Tibial nerve (tissue), 4 donors: Measurements from ENCODE around the gene RNF145.

ENCODE experiments used
- CTCF ChIP-seq, 5 experiments: fragments of 200-600 bp in 3 of 5; fragments of 450-650 bp in 2 of 5; sonication (generic) in 3 of 5; IDR thresholded peaks; one replicate each; pipeline ENCODE4 v1.5.1; 2016 to 2019; ENCODE audit warnings: antibody characterized with exemption in 5 of 5, mild to moderate bottlenecking in 3 of 5, moderate library complexity in 2 of 5
- EP300 ChIP-seq, 2 donors: sonication (generic); formaldehyde crosslinking; IDR thresholded peaks; one replicate each; pipeline ENCODE4 v1.6.1; 2017; ENCODE audit warnings: antibody characterized with exemption in 2 of 2, mild to moderate bottlenecking in 1 of 2

GRCh38 chr5:159161361-159162214, 47.8 kb downstream of the RNF145 start:
- no peak for TF ChIP-seq CTCF (IDR thresholded peaks at IDR 0.05)
- no peak for TF ChIP-seq EP300 (IDR thresholded peaks at IDR 0.05)
